ENCODE results near the gene DDX25. TPM values are rescaled to one million over a fixed set of nuclear protein-coding genes. Genes with fewer than 3 reads are reported as not detected.

DDX25 gene
- total RNA-seq, 4 donors from 2014 or later = 0.08 TPM; not detected in 3

- Histone ChIP-seq H3K4me3 (no peak overlapping the region), H3K9me3 (no peaks in the 10 kb centered on the region), H3K27me3 (no peaks in the 10 kb centered on the region), H3K36me3 (peaks cover 0 to 35% of the 10 kb centered on the region in 2 donors), H3K4me1 (peaks cover 0 to 38% (median 21%) of the 10 kb centered on the region in 3 donors), H3K27ac (peak overlapping the region in 1 of 4 donors; percentile 6)
- TF ChIP-seq POLR2AphosphoS5 (IDR thresholded peaks at IDR 0.05) = no peak
- no peak for TF ChIP-seq CTCF (IDR thresholded peaks at IDR 0.05)
- no peak for TF ChIP-seq POLR2A (IDR thresholded peaks at IDR 0.05)
- TF ChIP-seq EP300 (IDR thresholded peaks at IDR 0.05) = no peak
- whole genome bisulfite sequencing, 2 donors (ENCODE audit: low coverage in 1 of 2) = 80% methylated on average over 1 of the region's 15 CpGs; no CpG with 5 or more reads in 1 of the 2 donors
- ATAC-seq = no peak
These were observed 50.8 kb downstream of the DDX25 start for GRCh38 chr11:125954945-125955640.

GRCh38 chr11:125955856-125956255 is 51.5 kb downstream of the DDX25 start:
- Histone ChIP-seq H3K27ac (peak overlapping the region in 2 of 4 donors; percentile 46 to 50), H3K4me3 (no peak overlapping the region), H3K27me3 (no peaks in the 10 kb centered on the region), H3K9me3 (no peaks in the 10 kb centered on the region), H3K4me1 (peaks cover 0 to 32% (median 18%) of the 10 kb centered on the region in 3 donors), H3K36me3 (peaks cover 0 to 42% of the 10 kb centered on the region in 2 donors)
- ATAC-seq = no peak
- TF ChIP-seq CTCF (IDR thresholded peaks at IDR 0.05) (no peak), POLR2AphosphoS5 (IDR thresholded peaks at IDR 0.05) (no peak), EP300 (IDR thresholded peaks at IDR 0.05) (no peak), POLR2A (IDR thresholded peaks at IDR 0.05) (no peak)
- WGBS, 2 donors (ENCODE audit: low coverage in 1 of 2) = 80% methylated on average over 1 of the region's 2 CpGs; no CpG with 5 or more reads in 1 of the 2 donors

GRCh38 chr11:125956391-125957134 is 52.3 kb downstream of the DDX25 start:
- WGBS, 2 donors (ENCODE audit: low coverage in 1 of 2) = 70 to 73% methylated on average over 9 to 11 of the region's 22 CpGs
- H3K4me3 ChIP-seq = no peak overlapping the region

GRCh38 chr11:125957618-125958332 is 53.5 kb downstream of the DDX25 start:
- ATAC-seq = no peak
- Histone ChIP-seq H3K4me1 (peaks cover 0 to 13% (median 5%) of the 10 kb centered on the region in 3 donors), H3K9me3 (peaks cover 0 to 5% (median 0%) of the 10 kb centered on the region in 3 donors), H3K4me3 (no peak overlapping the region), H3K27ac (no peak overlapping the region), H3K36me3 (peaks cover 0 to 60% of the 10 kb centered on the region in 2 donors), H3K27me3 (no peaks in the 10 kb centered on the region)
- WGBS, 2 donors (ENCODE audit: low coverage in 1 of 2) = 78% methylated on average over 14 of the region's 14 CpGs
- no peak for TF ChIP-seq EP300 (IDR thresholded peaks at IDR 0.05)
- no peak for TF ChIP-seq POLR2A (IDR thresholded peaks at IDR 0.05)
- no peak for TF ChIP-seq CTCF (IDR thresholded peaks at IDR 0.05)
- TF ChIP-seq POLR2AphosphoS5 (IDR thresholded peaks at IDR 0.05) = no peak

More at GRCh38 chr11:125956391-125957134, 52.3 kb downstream of the DDX25 start:
- H3K36me3 ChIP-seq = peaks cover 0 to 50% of the 10 kb centered on the region in 2 donors
- no peaks in the 10 kb centered on the region for H3K27me3 ChIP-seq
- no peak for TF ChIP-seq POLR2AphosphoS5 (IDR thresholded peaks at IDR 0.05)
- TF ChIP-seq CTCF (IDR thresholded peaks at IDR 0.05) = no peak
- TF ChIP-seq POLR2A (IDR thresholded peaks at IDR 0.05) = no peak
- no peak for TF ChIP-seq EP300 (IDR thresholded peaks at IDR 0.05)
- H3K4me1 ChIP-seq = peaks cover 0 to 25% (median 14%) of the 10 kb centered on the region in 3 donors
- ATAC-seq = peak; percentile 65
- H3K27ac ChIP-seq = peak overlapping the region in 2 of 4 donors; percentile 46 to 50
- H3K9me3 ChIP-seq = no peaks in the 10 kb centered on the region

Data from gastroesophageal sphincter (tissue), 4 donors.